GM12873 (cell line): ENCODE data around the gene GRK6.

ENCODE experiments used
- CTCF ChIP-seq: IDR thresholded peaks from 2 replicates; pipeline ENCODE4 v1.5.1; 2012; ENCODE audit warnings: low read depth, mild to moderate bottlenecking, moderate library complexity, low read length, control low read depth; ENCODE audit not compliant: insufficient read depth; ENCODE audit errors: missing control alignments

GRK6 gene

GRCh38 chr5:177399997-177400868 lies 26.2 kb upstream of the GRK6 start, which contains the start of gene PFN3:
Gene PFN3 (minus strand): TSS chr5:177400661. CDS start chr5:177400576, 85 bp downstream.
- no peak for TF ChIP-seq CTCF

- TF ChIP-seq CTCF, result peak; percentile 55
Measured at GRCh38 chr5:177402271-177403043, 24.0 kb upstream of the GRK6 start.

DNA sequence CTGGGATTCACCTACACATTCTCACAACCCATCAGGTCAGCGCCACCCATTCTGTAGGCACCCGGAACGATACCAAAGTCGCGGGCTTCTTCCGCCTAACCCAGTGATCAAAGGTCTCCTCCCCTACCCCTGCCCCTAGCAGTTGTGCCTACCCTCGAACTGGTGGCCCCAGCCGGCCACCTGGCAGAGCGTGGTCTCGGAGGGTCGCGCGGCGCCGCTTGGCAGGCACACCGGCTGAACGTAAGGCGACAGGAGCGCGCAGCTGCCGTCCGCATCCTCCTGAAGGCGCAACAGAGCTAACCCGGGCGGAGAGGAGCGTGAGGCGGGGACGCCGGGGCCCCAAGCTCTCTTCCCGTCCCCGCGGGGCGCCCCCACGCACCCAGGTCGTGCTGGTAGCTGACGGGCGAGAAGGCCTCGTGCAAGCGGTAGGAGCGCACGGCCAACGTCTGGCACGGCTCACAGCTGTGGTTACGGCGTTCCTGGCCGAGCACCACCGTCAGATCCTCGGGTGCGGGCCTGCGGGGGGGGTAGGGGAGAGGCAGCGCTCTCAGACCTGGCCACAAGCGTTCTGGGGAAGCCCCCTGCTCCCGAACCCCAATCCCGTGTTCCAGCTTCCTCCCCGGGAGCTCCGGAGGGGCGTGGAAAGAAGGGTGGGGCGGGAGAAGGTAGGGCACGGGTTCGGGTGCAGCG lies 23.2 kb upstream of the GRK6 start:
- peak; percentile 9 for TF ChIP-seq CTCF

- peak; percentile 88 for TF ChIP-seq CTCF
Measured at GRCh38 chr5:177403792-177404640, 22.5 kb upstream of the GRK6 start.

DNA sequence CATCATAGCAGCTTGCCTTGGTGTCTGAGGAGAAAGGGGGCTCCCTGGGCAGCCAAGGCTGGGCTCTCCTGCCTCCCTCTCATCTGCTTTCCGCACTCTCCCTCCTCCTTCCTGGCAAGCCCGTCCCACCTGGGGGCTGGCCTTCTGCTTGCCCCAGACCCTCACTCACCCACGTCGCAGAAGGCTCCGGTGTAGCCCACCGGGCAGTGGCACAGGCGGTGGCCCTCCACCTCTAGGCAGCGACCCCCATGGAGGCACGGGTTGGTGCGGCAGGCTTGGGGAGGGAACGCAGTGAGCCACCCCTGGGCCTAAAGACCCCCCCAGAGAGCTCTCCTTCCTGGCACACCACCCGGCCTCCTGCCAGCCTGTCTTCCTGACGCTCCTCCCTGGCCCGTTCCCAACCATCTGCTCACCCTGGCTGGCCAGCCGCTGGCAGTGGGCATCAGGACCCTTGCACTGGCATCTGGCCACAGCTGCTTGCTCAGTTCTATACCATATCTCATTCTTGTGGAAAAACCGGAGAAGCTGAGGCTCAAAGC lies 21.8 kb upstream of the GRK6 start:
- TF ChIP-seq CTCF, result no peak

- TF ChIP-seq CTCF, result no peak
Measured at GRCh38 chr5:177405312-177405711, 21.2 kb upstream of the GRK6 start.
